ENCODE measurements around the gene MGST3.
A peak's percentile ranks its signal among the peaks of the same experiment; 100 is the strongest.
"Not testable (repeated sequence)": the region's sequence is repeated elsewhere in the genome, so short reads cannot be mapped to it uniquely, and the experiment has no call there.

MGST3 gene

DNA sequence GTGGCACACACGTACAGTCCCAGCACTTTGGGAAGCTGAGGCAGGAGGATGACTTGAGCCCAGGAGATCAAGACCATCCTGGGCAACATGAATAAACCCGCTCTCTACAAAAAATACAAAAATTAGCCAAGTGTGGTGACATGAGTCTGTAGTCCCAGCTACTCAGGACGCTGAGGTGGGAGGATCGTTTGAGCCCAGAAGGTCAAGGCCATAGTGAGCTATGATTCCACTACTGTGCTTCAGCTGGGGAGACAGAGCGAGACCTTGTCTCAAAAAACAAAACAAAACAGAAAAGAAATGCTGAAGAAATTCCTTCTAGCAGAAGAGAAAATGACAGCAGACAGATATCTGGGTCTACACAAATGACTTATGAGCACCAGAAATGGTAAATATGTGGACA is 57.0 kb downstream of the MGST3 start:
- Histone ChIP-seq H3K36me3 (ENCODE audit: control insufficient read depth in 5 of 5, insufficient read depth in 5 of 5, low read length in 5 of 5) (peaks cover 0 to 23% (median 12%) of the 10 kb centered on the region in 5 donors), H3K4me3 (ENCODE audit: low read depth in 1 of 5, low read length in 5 of 5) (no peak overlapping the region), H3K27ac (ENCODE audit: low read depth, low read length) (no peak overlapping the region), H3K4me1 (ENCODE audit: control insufficient read depth in 5 of 5, insufficient read depth in 5 of 5, low read length in 5 of 5) (peaks cover 3 to 20% (median 4%) of the 10 kb centered on the region in 5 donors), H3K9me3 (ENCODE audit: control insufficient read depth in 5 of 5, low read length in 5 of 5) (no peaks in the 10 kb centered on the region), H3K27me3 (ENCODE audit: control insufficient read depth in 5 of 5, insufficient read depth in 4 of 5, low read length in 5 of 5) (no peaks in the 10 kb centered on the region), H3K9ac (ENCODE audit: low read length in 5 of 5) (no peak overlapping the region)

DNA sequence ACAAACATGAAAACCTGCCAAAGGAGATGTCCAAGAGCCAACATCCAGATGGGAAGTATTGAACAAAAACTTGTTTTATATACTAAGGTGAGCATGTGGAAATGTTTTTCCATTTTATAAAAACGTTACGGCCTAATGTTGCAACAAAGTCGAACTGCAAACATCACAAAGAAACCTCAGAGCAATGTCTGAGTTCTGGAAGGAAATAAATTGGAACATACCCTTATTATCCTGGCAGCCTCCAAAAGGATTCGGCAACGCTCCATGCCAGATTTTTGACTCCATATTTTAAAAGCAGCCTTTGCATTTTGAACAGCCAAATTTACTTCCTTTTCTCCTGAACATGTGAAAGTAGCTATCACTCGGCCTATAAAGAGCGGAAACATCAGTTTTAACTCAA is 64.0 kb downstream of the MGST3 start:
- peak overlapping the region; percentile 94 for H3K27ac ChIP-seq (ENCODE audit: low read depth, low read length)
- H3K9ac ChIP-seq (ENCODE audit: low read length in 5 of 5) = no peak overlapping the region
- no peaks in the 10 kb centered on the region for H3K27me3 ChIP-seq (ENCODE audit: control insufficient read depth in 5 of 5, insufficient read depth in 4 of 5, low read length in 5 of 5)
- H3K36me3 ChIP-seq (ENCODE audit: control insufficient read depth in 5 of 5, insufficient read depth in 5 of 5, low read length in 5 of 5) = peaks cover 0 to 9% (median 2%) of the 10 kb centered on the region in 5 donors
- H3K4me1 ChIP-seq (ENCODE audit: control insufficient read depth in 5 of 5, insufficient read depth in 5 of 5, low read length in 5 of 5) = peaks cover 0 to 29% (median 23%) of the 10 kb centered on the region in 5 donors
- H3K9me3 ChIP-seq (ENCODE audit: control insufficient read depth in 5 of 5, low read length in 5 of 5) = no peaks in the 10 kb centered on the region
- H3K4me3 ChIP-seq (ENCODE audit: low read depth in 1 of 5, low read length in 5 of 5) = no peak overlapping the region

DNA sequence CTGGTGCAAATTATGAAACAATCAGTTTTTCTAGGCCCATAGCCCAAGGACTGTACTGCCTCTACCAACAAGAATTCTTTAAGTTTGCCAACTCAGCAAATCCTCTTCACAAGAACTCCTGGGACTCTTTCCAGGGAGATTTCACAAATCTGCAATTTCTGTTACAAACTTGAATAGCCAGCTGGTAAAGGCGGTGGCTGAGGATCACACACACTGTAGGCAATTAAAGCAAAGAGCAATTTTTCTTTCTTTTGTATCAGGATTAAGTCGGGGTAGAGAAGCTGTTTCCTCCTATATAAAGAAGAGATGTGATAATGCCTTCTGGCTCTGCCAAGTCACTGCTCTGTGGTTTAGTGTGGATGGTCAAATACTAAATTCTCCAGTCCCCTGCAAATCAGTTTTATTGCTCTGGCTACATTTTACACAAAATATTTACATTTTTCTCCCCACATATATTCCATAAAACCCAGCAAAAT is 65.6 kb downstream of the MGST3 start:
- Histone ChIP-seq H3K9ac (ENCODE audit: low read length in 5 of 5) (peak overlapping the region in 2 of 5 donors; percentile 80 to 88), H3K4me1 (ENCODE audit: control insufficient read depth in 5 of 5, insufficient read depth in 5 of 5, low read length in 5 of 5) (peaks cover 0 to 29% (median 23%) of the 10 kb centered on the region in 5 donors), H3K27ac (ENCODE audit: low read depth, low read length) (peak overlapping the region; percentile 94), H3K36me3 (ENCODE audit: control insufficient read depth in 5 of 5, insufficient read depth in 5 of 5, low read length in 5 of 5) (peaks cover 0 to 2% (median 0%) of the 10 kb centered on the region in 5 donors), H3K4me3 (ENCODE audit: low read depth in 1 of 5, low read length in 5 of 5) (peak overlapping the region; percentile 72 to 98 (median 87)), H3K27me3 (ENCODE audit: control insufficient read depth in 5 of 5, insufficient read depth in 4 of 5, low read length in 5 of 5) (no peaks in the 10 kb centered on the region), H3K9me3 (ENCODE audit: control insufficient read depth in 5 of 5, low read length in 5 of 5) (no peaks in the 10 kb centered on the region)

DNA sequence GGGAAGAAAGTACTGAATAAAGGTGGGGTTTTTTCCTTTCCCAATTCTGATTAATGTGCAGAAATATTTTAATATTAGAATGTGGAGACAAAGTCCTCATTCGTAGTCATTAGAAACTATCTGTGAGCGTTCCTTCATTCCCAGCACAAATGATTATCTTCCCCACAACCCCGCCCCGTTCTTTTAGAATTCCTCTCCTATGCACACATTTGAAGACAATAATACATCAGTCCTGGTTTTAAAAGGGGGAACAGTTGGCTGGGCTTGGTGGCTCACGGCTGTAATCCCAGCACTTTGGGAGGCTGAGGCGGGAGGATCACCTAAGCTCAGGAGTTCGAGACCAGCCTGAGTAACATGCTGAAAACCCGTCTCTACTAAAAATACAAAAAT is 66.5 kb downstream of the MGST3 start:
- Histone ChIP-seq H3K27ac (ENCODE audit: low read depth, low read length) (peak overlapping the region; percentile 94), H3K9ac (ENCODE audit: low read length in 5 of 5) (peak overlapping the region in 4 of 5 donors; percentile 19 to 88 (median 78))

DNA sequence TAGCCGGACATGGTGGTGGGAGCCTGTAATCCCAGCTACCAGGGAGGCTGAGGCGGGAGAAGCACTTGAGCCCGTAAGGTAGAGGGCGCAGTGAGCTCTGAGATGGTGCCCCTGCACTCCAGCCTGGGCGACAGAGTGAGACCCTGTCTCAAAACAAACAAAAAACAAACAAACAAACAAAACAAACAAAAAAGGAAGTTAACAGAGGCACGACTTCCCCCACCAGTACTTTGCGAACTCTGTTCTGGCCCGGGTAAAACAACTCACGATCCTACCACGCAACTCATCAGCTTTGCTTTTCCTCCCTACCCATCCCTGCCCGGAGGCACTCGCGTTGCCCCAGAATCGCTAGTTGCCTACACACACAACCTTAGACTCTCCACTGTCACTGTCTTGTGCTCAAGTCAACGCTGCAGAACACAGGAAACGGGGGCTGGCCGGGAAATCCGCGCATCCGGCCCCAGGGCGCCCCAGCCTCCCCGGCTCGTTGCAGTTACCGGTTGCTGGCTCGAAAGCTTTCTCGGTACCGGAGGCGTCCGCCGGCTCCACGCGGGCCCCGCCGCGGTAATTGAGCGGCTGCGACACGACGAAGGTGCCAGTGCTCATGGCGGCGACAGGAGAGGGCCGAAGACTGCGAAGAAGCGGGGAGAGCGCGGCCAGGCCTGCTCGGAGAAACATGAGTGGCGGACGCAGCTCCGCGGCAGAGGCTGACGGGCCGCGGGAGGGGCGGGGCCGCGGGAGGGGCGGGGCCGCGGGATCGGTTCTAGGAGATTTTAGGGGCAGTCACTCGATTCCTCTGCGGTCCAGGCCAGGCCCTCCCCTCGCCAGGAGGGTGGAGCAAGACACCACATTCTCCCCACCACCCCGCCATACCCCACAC is 67.1 kb downstream of the MGST3 start, which contains the start of gene ALDH9A1:
TSS of gene ALDH9A1 (minus strand) at position 682 of the 880 bp plus-strand sequence. CDS start at position 678, 4 bp downstream.
- H3K4me1 ChIP-seq (ENCODE audit: control insufficient read depth in 5 of 5, insufficient read depth in 5 of 5, low read length in 5 of 5) = peaks cover 0 to 29% (median 23%) of the 10 kb centered on the region in 5 donors
- H3K27me3 ChIP-seq (ENCODE audit: control insufficient read depth in 5 of 5, insufficient read depth in 4 of 5, low read length in 5 of 5) = no peaks in the 10 kb centered on the region

More for the DNA sequence above, 66.5 kb downstream of the MGST3 start:
- Histone ChIP-seq H3K4me1 (ENCODE audit: control insufficient read depth in 5 of 5, insufficient read depth in 5 of 5, low read length in 5 of 5) (peaks cover 0 to 29% (median 23%) of the 10 kb centered on the region in 5 donors), H3K36me3 (ENCODE audit: control insufficient read depth in 5 of 5, insufficient read depth in 5 of 5, low read length in 5 of 5) (peaks cover 0 to 2% (median 0%) of the 10 kb centered on the region in 5 donors), H3K4me3 (ENCODE audit: low read depth in 1 of 5, low read length in 5 of 5) (peak overlapping the region; percentile 72 to 98 (median 87)), H3K9me3 (ENCODE audit: control insufficient read depth in 5 of 5, low read length in 5 of 5) (no peaks in the 10 kb centered on the region), H3K27me3 (ENCODE audit: control insufficient read depth in 5 of 5, insufficient read depth in 4 of 5, low read length in 5 of 5) (no peaks in the 10 kb centered on the region)

DNA sequence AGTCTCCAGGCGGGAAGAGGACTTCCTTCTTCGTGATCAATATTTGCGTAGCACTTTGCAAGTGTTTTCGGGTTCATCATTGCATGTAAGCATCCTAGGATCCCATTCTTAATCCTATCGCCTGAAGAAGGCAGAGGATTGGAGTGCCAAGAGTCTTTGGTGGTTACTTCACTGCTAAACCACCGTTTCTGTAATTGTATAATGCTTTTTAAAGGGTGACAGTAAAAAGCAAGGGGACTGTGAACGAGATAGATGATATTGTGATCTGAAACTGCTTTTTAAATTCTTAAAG is 67.7 kb downstream of the MGST3 start:
- H3K36me3 ChIP-seq (ENCODE audit: control insufficient read depth in 5 of 5, insufficient read depth in 5 of 5, low read length in 5 of 5) = peaks cover 0 to 2% (median 0%) of the 10 kb centered on the region in 5 donors
- peak overlapping the region; percentile 94 for H3K27ac ChIP-seq (ENCODE audit: low read depth, low read length)
- H3K4me1 ChIP-seq (ENCODE audit: control insufficient read depth in 5 of 5, insufficient read depth in 5 of 5, low read length in 5 of 5) = peaks cover 0 to 29% (median 23%) of the 10 kb centered on the region in 5 donors
- H3K27me3 ChIP-seq (ENCODE audit: control insufficient read depth in 5 of 5, insufficient read depth in 4 of 5, low read length in 5 of 5) = no peaks in the 10 kb centered on the region
- no peaks in the 10 kb centered on the region for H3K9me3 ChIP-seq (ENCODE audit: control insufficient read depth in 5 of 5, low read length in 5 of 5)
- peak overlapping the region; percentile 72 to 92 (median 87) for H3K4me3 ChIP-seq (ENCODE audit: low read depth in 1 of 5, low read length in 5 of 5)
- peak overlapping the region; percentile 52 to 88 (median 66) for H3K9ac ChIP-seq (ENCODE audit: low read length in 5 of 5)

More for the DNA sequence above, 67.1 kb downstream of the MGST3 start, which contains the start of gene ALDH9A1:
- peak within 1 kb of the TSS; percentile 59 to 88 (median 81) for H3K9ac ChIP-seq (ENCODE audit: low read length in 5 of 5)
- H3K27ac ChIP-seq (ENCODE audit: low read depth, low read length) = peak within 1 kb of the TSS; percentile 94
- peaks cover 0 to 2% (median 0%) of the 10 kb centered on the region in 5 donors for H3K36me3 ChIP-seq (ENCODE audit: control insufficient read depth in 5 of 5, insufficient read depth in 5 of 5, low read length in 5 of 5)
- H3K9me3 ChIP-seq (ENCODE audit: control insufficient read depth in 5 of 5, low read length in 5 of 5) = no peaks in the 10 kb centered on the region
- H3K4me3 ChIP-seq (ENCODE audit: low read depth in 1 of 5, low read length in 5 of 5) = peak within 1 kb of the TSS; percentile 72 to 98 (median 87)

DNA sequence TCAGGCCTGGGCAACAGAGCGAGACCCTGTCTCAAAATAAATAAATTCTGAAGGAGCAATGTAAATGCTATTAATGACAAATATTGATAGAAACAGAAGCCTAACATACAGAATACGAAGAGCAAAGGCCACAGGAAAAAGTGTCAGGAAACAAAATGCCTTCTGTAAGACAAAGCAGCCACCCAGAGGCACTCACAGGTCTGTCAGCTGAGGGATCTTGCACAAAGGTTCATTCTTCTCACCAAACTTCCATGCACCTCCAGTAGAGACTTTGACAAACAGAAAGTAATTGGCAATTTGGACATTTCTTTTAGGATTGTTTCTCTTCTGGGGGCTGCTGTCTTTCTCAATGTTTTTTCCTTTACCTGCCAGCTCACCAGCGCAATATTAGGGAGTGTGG is 68.5 kb downstream of the MGST3 start:
- no peaks in the 10 kb centered on the region for H3K9me3 ChIP-seq (ENCODE audit: control insufficient read depth in 5 of 5, low read length in 5 of 5)
- no peak overlapping the region for H3K9ac ChIP-seq (ENCODE audit: low read length in 5 of 5)
- H3K27ac ChIP-seq (ENCODE audit: low read depth, low read length) = no peak overlapping the region
- no peaks in the 10 kb centered on the region for H3K36me3 ChIP-seq (ENCODE audit: control insufficient read depth in 5 of 5, insufficient read depth in 5 of 5, low read length in 5 of 5)
- H3K27me3 ChIP-seq (ENCODE audit: control insufficient read depth in 5 of 5, insufficient read depth in 4 of 5, low read length in 5 of 5) = no peaks in the 10 kb centered on the region
- peaks cover 0 to 29% (median 21%) of the 10 kb centered on the region in 5 donors for H3K4me1 ChIP-seq (ENCODE audit: control insufficient read depth in 5 of 5, insufficient read depth in 5 of 5, low read length in 5 of 5)
- no peak overlapping the region for H3K4me3 ChIP-seq (ENCODE audit: low read depth in 1 of 5, low read length in 5 of 5)

DNA sequence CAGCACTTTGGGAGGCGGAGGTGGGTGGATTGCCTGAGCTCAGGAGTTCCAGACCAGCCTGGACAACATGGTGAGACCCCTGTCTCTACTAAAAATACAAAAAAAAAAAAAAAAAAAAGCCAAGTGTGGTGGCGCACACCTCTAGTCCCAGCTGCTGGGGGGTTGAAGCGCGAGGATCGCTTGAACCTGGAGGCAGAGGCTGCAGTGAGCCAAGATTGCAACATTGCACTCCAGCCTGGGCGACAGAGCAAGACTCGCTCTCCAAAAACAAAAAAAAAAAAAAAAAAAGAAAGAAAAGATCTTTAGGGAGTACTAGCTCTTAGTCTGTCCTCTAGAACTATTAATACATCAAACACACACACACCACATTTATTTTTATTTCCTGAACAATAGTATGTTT is 70.9 kb downstream of the MGST3 start:
- not testable (repeated sequence) for H3K9me3 ChIP-seq (ENCODE audit: control insufficient read depth in 5 of 5, low read length in 5 of 5); H3K27me3 ChIP-seq (ENCODE audit: control insufficient read depth in 5 of 5, insufficient read depth in 4 of 5, low read length in 5 of 5); H3K27ac ChIP-seq (ENCODE audit: low read depth, low read length); H3K9ac ChIP-seq (ENCODE audit: low read length in 5 of 5); H3K4me3 ChIP-seq (ENCODE audit: low read depth in 1 of 5, low read length in 5 of 5); H3K36me3 ChIP-seq (ENCODE audit: control insufficient read depth in 5 of 5, insufficient read depth in 5 of 5, low read length in 5 of 5)
- peaks cover 0 to 16% (median 11%) of the 10 kb centered on the region in 5 donors for H3K4me1 ChIP-seq (ENCODE audit: control insufficient read depth in 5 of 5, insufficient read depth in 5 of 5, low read length in 5 of 5)

DNA sequence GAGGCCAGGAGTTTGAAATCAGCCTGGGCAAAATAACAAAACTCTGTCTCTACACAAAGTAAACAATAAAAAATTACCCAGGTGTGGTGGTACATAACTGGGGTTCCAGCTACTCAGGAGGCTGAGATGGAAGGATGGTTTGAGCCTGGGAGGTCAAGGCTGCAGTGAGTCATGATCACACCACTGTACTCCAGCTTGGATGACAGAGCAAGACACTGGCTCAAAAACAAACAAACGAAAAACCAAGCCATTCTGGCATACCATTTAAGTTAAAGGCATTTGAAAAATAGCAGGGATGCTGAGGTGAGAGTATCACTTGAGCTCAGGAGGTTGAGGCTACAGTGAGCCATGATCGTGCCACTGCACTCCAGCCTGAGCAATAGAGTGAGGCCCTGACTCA is 72.6 kb downstream of the MGST3 start:
- Histone ChIP-seq H3K36me3 (ENCODE audit: control insufficient read depth in 5 of 5, insufficient read depth in 5 of 5, low read length in 5 of 5) (no peaks in the 10 kb centered on the region), H3K9ac (ENCODE audit: low read length in 5 of 5) (no peak overlapping the region), H3K27me3 (ENCODE audit: control insufficient read depth in 5 of 5, insufficient read depth in 4 of 5, low read length in 5 of 5) (no peaks in the 10 kb centered on the region), H3K4me1 (ENCODE audit: control insufficient read depth in 5 of 5, insufficient read depth in 5 of 5, low read length in 5 of 5) (peaks cover 0 to 6% (median 3%) of the 10 kb centered on the region in 5 donors), H3K27ac (ENCODE audit: low read depth, low read length) (no peak overlapping the region), H3K4me3 (ENCODE audit: low read depth in 1 of 5, low read length in 5 of 5) (no peak overlapping the region), H3K9me3 (ENCODE audit: control insufficient read depth in 5 of 5, low read length in 5 of 5) (no peaks in the 10 kb centered on the region)

All from subcutaneous abdominal adipose tissue (tissue), 5 donors.